Left ventricle myocardium inferior (tissue), 1 donor: ENCODE results near the gene BAG2. TPM values are rescaled to one million over a fixed set of nuclear protein-coding genes. Genes with fewer than 3 reads are reported as not detected.

Experiments used
- DNase-seq: peaks from one replicate; pipeline ENCODE4 v3.0.0-alpha.2; 2020
- H3K27ac ChIP-seq: fragments of 200-600 bp; replicated peaks from 2 replicates; pipeline ENCODE4 v1.8.0; 2021
- H3K27me3 ChIP-seq: fragments of 200-600 bp; 2 replicates; pipeline ENCODE4 v1.8.0; 2021; ENCODE audit warnings: low read depth
- H3K36me3 ChIP-seq: fragments of 200-600 bp; 2 replicates; pipeline ENCODE4 v1.8.0; 2021
- H3K4me1 ChIP-seq: fragments of 200-600 bp; 2 replicates; pipeline ENCODE4 v1.8.0; 2021
- H3K4me3 ChIP-seq: fragments of 200-600 bp; 2 replicates; pipeline ENCODE4 v1.8.0; 2021; ENCODE audit warnings: mild to moderate bottlenecking, moderate library complexity
- H3K9me3 ChIP-seq: fragments of 200-600 bp; replicated peaks from 2 replicates; pipeline ENCODE4 v1.8.0; 2021
- intact Hi-C: fragments of 100-400 bp; cut with micrococcal nuclease; formaldehyde crosslinking; loops from one replicate; pipeline ENCODE4 v1.11.0; 2022
- total RNA-seq: library from RNA; stranded (reverse); fragmentation: NEBNext Ultra II Directional; extraction: Animal tissue kit (Norgen Biotek cat#: 25700); gene quantifications from one replicate; pipeline ENCODE4 v1.2.1, GENCODE V29; 2021
- TF ChIP-seq, protein P1 (sequence below): fragments of 200-600 bp; IDR thresholded peaks from 2 replicates; pipeline ENCODE4 v1.8.0; 2021; ENCODE audit warnings: antibody characterized with exemption, mild to moderate bottlenecking, borderline replicate concordance
- donor health status: DM: no; HTN: yes; CAD: no; lungs with severe emphysema.

The BAG2 gene
- total RNA-seq, 1 donor from 2014 or later = 11.2 TPM

GRCh38 chr6:57143690-57144089, 28.4 kb upstream of the BAG2 start:
- Histone ChIP-seq H3K4me3 (no peak overlapping the region), H3K9me3 (no peaks in the 10 kb centered on the region), H3K4me1 (no peaks in the 10 kb centered on the region), H3K27me3 (no peaks in the 10 kb centered on the region), H3K27ac (no peak overlapping the region), H3K36me3 (peaks cover 54% of the 10 kb centered on the region)
- no peak for DNase-seq
- intact Hi-C loops = no loop called here
- TF ChIP-seq, protein P1, sequence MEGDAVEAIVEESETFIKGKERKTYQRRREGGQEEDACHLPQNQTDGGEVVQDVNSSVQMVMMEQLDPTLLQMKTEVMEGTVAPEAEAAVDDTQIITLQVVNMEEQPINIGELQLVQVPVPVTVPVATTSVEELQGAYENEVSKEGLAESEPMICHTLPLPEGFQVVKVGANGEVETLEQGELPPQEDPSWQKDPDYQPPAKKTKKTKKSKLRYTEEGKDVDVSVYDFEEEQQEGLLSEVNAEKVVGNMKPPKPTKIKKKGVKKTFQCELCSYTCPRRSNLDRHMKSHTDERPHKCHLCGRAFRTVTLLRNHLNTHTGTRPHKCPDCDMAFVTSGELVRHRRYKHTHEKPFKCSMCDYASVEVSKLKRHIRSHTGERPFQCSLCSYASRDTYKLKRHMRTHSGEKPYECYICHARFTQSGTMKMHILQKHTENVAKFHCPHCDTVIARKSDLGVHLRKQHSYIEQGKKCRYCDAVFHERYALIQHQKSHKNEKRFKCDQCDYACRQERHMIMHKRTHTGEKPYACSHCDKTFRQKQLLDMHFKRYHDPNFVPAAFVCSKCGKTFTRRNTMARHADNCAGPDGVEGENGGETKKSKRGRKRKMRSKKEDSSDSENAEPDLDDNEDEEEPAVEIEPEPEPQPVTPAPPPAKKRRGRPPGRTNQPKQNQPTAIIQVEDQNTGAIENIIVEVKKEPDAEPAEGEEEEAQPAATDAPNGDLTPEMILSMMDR = no peak

DNA sequence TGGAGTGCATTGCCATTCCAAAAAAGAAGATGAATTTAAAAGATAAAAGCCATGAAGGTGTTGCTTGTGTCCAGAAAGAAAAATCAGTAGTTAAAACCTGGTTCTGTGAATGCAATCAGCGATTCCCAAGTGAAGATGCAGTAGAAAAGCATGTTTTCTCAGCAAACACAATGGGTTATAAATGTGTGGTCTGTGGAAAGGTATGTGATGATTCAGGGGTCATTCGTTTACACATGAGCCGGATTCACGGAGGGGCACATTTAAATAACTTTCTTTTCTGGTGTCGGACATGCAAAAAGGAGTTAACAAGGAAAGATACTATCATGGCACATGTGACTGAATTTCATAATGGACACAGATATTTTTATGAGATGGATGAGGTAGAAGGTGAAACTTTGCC, 24.7 kb upstream of the BAG2 start:
- TF ChIP-seq, protein P1 = no peak
- Histone ChIP-seq H3K27ac (no peak overlapping the region), H3K4me3 (no peak overlapping the region), H3K4me1 (no peaks in the 10 kb centered on the region), H3K9me3 (no peaks in the 10 kb centered on the region), H3K36me3 (peaks cover 59% of the 10 kb centered on the region), H3K27me3 (no peaks in the 10 kb centered on the region)
- DNase-seq = no peak
- intact Hi-C loops = no loop called here

GRCh38 chr6:57147955-57148858, 23.9 kb upstream of the BAG2 start:
- H3K27ac ChIP-seq = no peak overlapping the region
- H3K27me3 ChIP-seq = no peaks in the 10 kb centered on the region
- TF ChIP-seq, protein P1 = no peak
- H3K4me1 ChIP-seq = no peaks in the 10 kb centered on the region
- H3K36me3 ChIP-seq = peaks cover 59% of the 10 kb centered on the region
- no peak overlapping the region for H3K4me3 ChIP-seq
- H3K9me3 ChIP-seq = no peaks in the 10 kb centered on the region
- intact Hi-C loops = no loop called here
- no peak for DNase-seq

DNA sequence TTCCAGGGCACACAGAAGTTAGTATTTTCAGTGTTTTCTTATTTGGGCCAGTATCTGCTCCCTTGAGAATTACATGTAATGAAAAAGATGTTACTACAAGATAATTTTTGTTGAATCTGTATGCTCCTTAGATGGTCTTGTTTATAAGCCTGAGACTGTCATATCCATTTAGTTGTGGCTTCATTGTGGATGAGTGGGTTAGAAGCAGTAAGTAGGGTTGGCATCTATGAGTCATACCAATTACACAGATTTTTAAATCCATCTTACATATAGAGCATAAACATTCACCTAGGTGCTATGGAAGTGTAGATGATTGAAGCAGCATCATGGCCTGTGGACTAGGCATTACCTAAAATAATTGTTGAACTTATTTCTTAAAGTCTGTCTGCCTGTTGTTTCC, 13.5 kb upstream of the BAG2 start:
- Histone ChIP-seq H3K4me3 (no peak overlapping the region), H3K36me3 (peaks cover 55% of the 10 kb centered on the region), H3K9me3 (no peaks in the 10 kb centered on the region), H3K27ac (no peak overlapping the region), H3K27me3 (no peaks in the 10 kb centered on the region), H3K4me1 (no peaks in the 10 kb centered on the region)
- TF ChIP-seq, protein P1 = no peak
- no peak for DNase-seq
- intact Hi-C loops = no loop called here

DNA sequence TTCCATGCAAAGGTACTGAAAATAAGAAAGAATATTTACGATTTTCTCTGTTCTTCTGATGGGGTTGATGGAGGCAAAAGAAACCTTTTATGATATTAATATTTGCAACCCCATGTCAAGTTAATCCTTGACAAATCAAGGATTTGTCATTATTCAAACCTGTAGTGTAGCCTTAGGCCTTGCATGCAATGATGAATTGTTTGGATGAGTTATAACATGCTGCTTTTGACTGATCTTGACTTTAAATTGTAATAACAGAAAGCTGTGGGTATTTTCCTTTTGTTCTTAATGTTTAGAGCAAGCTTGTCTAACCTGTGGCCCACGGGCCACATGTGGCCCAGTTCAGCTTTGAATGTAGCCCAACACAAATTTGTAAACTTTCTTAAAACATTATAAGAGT, 13.0 kb upstream of the BAG2 start:
- H3K27me3 ChIP-seq = no peaks in the 10 kb centered on the region
- H3K27ac ChIP-seq = no peak overlapping the region
- intact Hi-C loops = no loop called here
- no peak for DNase-seq
- no peak overlapping the region for H3K4me3 ChIP-seq
- TF ChIP-seq, protein P1 = no peak
- H3K36me3 ChIP-seq = peaks cover 55% of the 10 kb centered on the region
- H3K4me1 ChIP-seq = no peaks in the 10 kb centered on the region
- peaks cover under 1% of the 10 kb centered on the region for H3K9me3 ChIP-seq
